ENCODE results near the gene AIRE. TPM values are rescaled to one million over a fixed set of nuclear protein-coding genes. Genes with fewer than 3 reads are reported as not detected.
A peak's percentile ranks its signal among the peaks of the same experiment; 100 is the strongest.

The AIRE gene
- total RNA-seq, 2 donors from 2014 or later = 1.0 TPM; not detected in 1

DNA sequence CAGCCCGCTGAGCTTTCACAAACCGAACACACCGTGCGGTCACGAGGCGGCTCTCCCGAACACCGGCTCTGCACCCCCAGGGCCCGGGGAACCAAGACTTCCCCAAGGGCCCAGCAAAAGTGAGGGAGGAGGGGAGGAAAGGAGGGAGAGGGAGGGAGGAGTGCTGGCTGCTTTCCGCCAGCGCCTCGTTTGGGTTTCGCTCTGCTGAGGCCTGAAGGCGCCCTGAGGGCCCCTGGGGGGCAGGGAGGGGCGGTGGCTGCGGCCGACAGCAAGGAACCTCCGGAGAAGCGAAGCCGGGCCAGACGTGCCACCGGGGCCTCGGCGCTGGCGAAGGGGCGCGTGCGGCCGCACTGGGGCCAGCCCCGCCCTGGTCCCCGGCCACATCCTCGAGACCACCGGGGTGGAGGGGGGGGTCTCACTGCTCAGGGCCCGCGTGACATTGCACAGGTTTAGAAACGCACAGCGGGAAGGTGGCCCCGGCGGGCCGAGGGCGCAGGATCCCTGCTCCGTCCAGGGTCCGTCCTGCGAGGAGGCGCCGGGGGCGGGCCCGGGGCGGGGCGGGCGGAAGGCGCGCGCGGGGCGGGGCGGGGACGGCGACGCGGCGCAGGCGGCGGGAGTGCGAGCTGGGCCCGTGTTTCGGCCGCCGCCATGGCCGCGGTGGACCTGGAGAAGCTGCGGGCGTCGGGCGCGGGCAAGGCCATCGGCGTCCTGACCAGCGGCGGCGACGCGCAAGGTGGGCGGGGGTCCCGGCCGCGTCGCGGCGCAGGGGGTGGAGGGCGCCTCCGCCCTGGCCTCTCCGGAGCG is 14.0 kb downstream of the AIRE start, which contains the start of gene PFKL:
Gene PFKL (plus strand): TSS at position 596 of the 804 bp plus-strand sequence. CDS start 53 bp downstream, at position 649.
- no peaks in the 10 kb centered on the region for H3K36me3 ChIP-seq (replicated peaks in 1 of 2; ENCODE audit: insufficient read depth in 1 of 2, low read depth in 2 of 2)
- TF ChIP-seq, protein P1, sequence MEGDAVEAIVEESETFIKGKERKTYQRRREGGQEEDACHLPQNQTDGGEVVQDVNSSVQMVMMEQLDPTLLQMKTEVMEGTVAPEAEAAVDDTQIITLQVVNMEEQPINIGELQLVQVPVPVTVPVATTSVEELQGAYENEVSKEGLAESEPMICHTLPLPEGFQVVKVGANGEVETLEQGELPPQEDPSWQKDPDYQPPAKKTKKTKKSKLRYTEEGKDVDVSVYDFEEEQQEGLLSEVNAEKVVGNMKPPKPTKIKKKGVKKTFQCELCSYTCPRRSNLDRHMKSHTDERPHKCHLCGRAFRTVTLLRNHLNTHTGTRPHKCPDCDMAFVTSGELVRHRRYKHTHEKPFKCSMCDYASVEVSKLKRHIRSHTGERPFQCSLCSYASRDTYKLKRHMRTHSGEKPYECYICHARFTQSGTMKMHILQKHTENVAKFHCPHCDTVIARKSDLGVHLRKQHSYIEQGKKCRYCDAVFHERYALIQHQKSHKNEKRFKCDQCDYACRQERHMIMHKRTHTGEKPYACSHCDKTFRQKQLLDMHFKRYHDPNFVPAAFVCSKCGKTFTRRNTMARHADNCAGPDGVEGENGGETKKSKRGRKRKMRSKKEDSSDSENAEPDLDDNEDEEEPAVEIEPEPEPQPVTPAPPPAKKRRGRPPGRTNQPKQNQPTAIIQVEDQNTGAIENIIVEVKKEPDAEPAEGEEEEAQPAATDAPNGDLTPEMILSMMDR (IDR thresholded peaks at IDR 0.05) = peak in 1 of 7 experiments; percentile 1
- peak in 2 of 3 donors; percentile 5 for TF ChIP-seq POLR2A (IDR thresholded peaks at IDR 0.05)
- peak within 1 kb of the TSS; percentile 48 to 64 for H3K4me3 ChIP-seq
- intact Hi-C loops (cut with DNase I) = no loop called here
- DNase-seq = peak; percentile 63 to 77 (median 68)
- no peaks in the 10 kb centered on the region for H3K9me3 ChIP-seq
- H3K27me3 ChIP-seq = no peaks in the 10 kb centered on the region
- peaks cover 55% of the 10 kb centered on the region for H3K4me1 ChIP-seq
- peak within 1 kb of the TSS; percentile 79 to 95 (median 86) for H3K27ac ChIP-seq
- WGBS, 2 donors = 0 to 1% methylated on average over 25 to 56 of the region's 94 CpGs
- peak; percentile 79 for ATAC-seq

- Histone ChIP-seq H3K27ac (peak overlapping the region; percentile 79 to 95 (median 86)), H3K4me1 (peaks cover 61% of the 10 kb centered on the region), H3K27me3 (no peaks in the 10 kb centered on the region), H3K36me3 (replicated peaks in 1 of 2; ENCODE audit: insufficient read depth in 1 of 2, low read depth in 2 of 2) (no peaks in the 10 kb centered on the region), H3K9me3 (no peaks in the 10 kb centered on the region), H3K4me3 (peak overlapping the region; percentile 48 to 64)
- peak; percentile 65 for ATAC-seq
- DNase-seq = peak; percentile 71 to 77 (median 76)
- 1% methylated on average over 32 of the region's 67 CpGs; no CpG with 5 or more reads in 1 of the 2 donors for WGBS, 2 donors
- intact Hi-C loops (cut with DNase I) = no loop called here
- TF ChIP-seq POLR2A (IDR thresholded peaks at IDR 0.05) = peak; percentile 39 to 67 (median 57)
- TF ChIP-seq, protein P1 (IDR thresholded peaks at IDR 0.05) = no peak
Measured at GRCh38 chr21:44300262-44300959, 14.7 kb downstream of the AIRE start.

GRCh38 chr21:44301141-44301540 is 15.5 kb downstream of the AIRE start:
- intact Hi-C loops (cut with DNase I) = no loop called here
- Histone ChIP-seq H3K4me1 (peaks cover 61% of the 10 kb centered on the region), H3K9me3 (no peaks in the 10 kb centered on the region), H3K36me3 (replicated peaks in 1 of 2; ENCODE audit: insufficient read depth in 1 of 2, low read depth in 2 of 2) (no peaks in the 10 kb centered on the region), H3K27me3 (no peaks in the 10 kb centered on the region), H3K4me3 (no peak overlapping the region), H3K27ac (peak overlapping the region in 3 of 4 donors; percentile 79 to 95 (median 89))
- ATAC-seq = no peak
- 61 to 70% methylated on average over 8 to 11 of the region's 13 CpGs for WGBS, 2 donors
- DNase-seq = no peak
- TF ChIP-seq POLR2A (IDR thresholded peaks at IDR 0.05) = no peak
- TF ChIP-seq, protein P1 (IDR thresholded peaks at IDR 0.05) = no peak

GRCh38 chr21:44301961-44302406 is 16.3 kb downstream of the AIRE start:
- H3K27ac ChIP-seq = peak overlapping the region in 3 of 4 donors; percentile 32 to 95 (median 66)
- no peak overlapping the region for H3K4me3 ChIP-seq
- intact Hi-C loops (cut with DNase I) = no loop called here
- TF ChIP-seq, protein P1 (IDR thresholded peaks at IDR 0.05) = peak in 3 of 7 experiments; percentile 11 to 24 (median 15)
- no peak for TF ChIP-seq POLR2A (IDR thresholded peaks at IDR 0.05)
- H3K36me3 ChIP-seq (replicated peaks in 1 of 2; ENCODE audit: insufficient read depth in 1 of 2, low read depth in 2 of 2) = no peaks in the 10 kb centered on the region
- H3K4me1 ChIP-seq = peaks cover 61% of the 10 kb centered on the region
- 36 to 69% methylated on average over 5 to 6 of the region's 9 CpGs for WGBS, 2 donors
- ATAC-seq (no peak), DNase-seq (peak in 2 of 4 donors; percentile 35 to 62)
- H3K27me3 ChIP-seq = no peaks in the 10 kb centered on the region
- no peaks in the 10 kb centered on the region for H3K9me3 ChIP-seq
